Measurements from ENCODE around the gene SLC35F3.

DNA sequence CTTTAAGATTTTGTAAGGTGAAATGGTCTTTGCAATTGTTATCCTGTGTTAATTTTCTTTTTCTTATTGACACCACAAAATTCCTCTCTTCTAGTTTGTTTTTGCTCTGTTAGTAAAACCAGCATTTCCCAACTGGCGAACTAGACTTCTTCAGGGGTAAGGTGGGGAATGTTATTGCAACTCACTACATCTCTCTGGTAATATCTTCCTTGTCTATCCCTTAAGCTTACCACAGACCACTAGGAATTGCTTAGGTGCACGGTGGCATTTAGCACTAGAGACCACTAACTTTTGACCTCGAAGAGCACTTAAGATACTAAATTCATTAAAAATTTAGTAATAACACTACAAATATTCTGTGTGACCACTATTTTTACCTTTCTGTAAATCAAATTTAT, 464.6 kb downstream of the SLC35F3 start:
- TF ChIP-seq, protein P1, sequence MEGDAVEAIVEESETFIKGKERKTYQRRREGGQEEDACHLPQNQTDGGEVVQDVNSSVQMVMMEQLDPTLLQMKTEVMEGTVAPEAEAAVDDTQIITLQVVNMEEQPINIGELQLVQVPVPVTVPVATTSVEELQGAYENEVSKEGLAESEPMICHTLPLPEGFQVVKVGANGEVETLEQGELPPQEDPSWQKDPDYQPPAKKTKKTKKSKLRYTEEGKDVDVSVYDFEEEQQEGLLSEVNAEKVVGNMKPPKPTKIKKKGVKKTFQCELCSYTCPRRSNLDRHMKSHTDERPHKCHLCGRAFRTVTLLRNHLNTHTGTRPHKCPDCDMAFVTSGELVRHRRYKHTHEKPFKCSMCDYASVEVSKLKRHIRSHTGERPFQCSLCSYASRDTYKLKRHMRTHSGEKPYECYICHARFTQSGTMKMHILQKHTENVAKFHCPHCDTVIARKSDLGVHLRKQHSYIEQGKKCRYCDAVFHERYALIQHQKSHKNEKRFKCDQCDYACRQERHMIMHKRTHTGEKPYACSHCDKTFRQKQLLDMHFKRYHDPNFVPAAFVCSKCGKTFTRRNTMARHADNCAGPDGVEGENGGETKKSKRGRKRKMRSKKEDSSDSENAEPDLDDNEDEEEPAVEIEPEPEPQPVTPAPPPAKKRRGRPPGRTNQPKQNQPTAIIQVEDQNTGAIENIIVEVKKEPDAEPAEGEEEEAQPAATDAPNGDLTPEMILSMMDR (IDR thresholded peaks at IDR 0.05), result no peak
- no peak for TF ChIP-seq POLR2AphosphoS5 (IDR thresholded peaks at IDR 0.05; ENCODE audit: low read depth, low read length)
- TF ChIP-seq SIN3A (IDR thresholded peaks at IDR 0.05; ENCODE audit: borderline replicate concordance, insufficient read depth, low read depth, low read length), result no peak
- TF ChIP-seq TCF7L2 (IDR thresholded peaks at IDR 0.05; ENCODE audit: low read depth, low read length), result no peak
